A549 (cell line): Measurements from ENCODE around the gene SUB1.

Experiments
- BCL3 ChIP-seq: fragments of >200 bp; sonication (Bioruptor Twin); formaldehyde crosslinking; IDR thresholded peaks from 3 replicates; pipeline ENCODE4 v1.6.1; 2016
- CTCF ChIP-seq: fragments of >200 bp; sonication (Bioruptor Twin); formaldehyde crosslinking; IDR thresholded peaks from 3 replicates; pipeline ENCODE4 v1.5.1; 2016
- EP300 ChIP-seq, 2 experiments: fragments of >200 bp; sonication (Bioruptor Twin); formaldehyde crosslinking; IDR thresholded peaks; 2 replicates in 1 of 2; 3 replicates in 1 of 2; pipeline ENCODE4 v1.6.1; 2016 to 2017
- JUNB ChIP-seq: fragments of >200 bp; sonication (Bioruptor Twin); formaldehyde crosslinking; IDR thresholded peaks from 2 replicates; pipeline ENCODE4 v1.6.1; 2016
- PHF8 ChIP-seq: fragments of 200-600 bp; sonication (generic); IDR thresholded peaks from 2 replicates; pipeline ENCODE4 v1.6.1; 2016; ENCODE audit warnings: low read depth, mild to moderate bottlenecking, antibody characterized with exemption, moderate library complexity, borderline replicate concordance
- POLR2A ChIP-seq: IDR thresholded peaks from 2 replicates; pipeline ENCODE4 v1.6.1; 2012; ENCODE audit warnings: mild to moderate bottlenecking, low read length
- RAD21 ChIP-seq, 2 experiments: fragments of >200 bp in 1 of 2; sonication (Bioruptor Twin) in 1 of 2; formaldehyde crosslinking in 1 of 2; IDR thresholded peaks in 1 of 2; conservative IDR thresholded peaks in 1 of 2; 2 replicates in 1 of 2; 3 replicates in 1 of 2; pipeline ENCODE4 v1.6.1; 2012 to 2018; ENCODE audit warnings: inconsistent platforms in 1 of 2
- RFX5 ChIP-seq: fragments of 450-650 bp; IDR thresholded peaks from 2 replicates; pipeline ENCODE4 v1.7.1; 2014; ENCODE audit warnings: antibody characterized with exemption, mild to moderate bottlenecking, moderate library complexity
- RNF2 ChIP-seq: fragments of 200-600 bp; sonication (generic); IDR thresholded peaks from 2 replicates; pipeline ENCODE4 v1.6.1; 2016; ENCODE audit warnings: low read depth, mild to moderate bottlenecking, antibody characterized with exemption, moderate library complexity, borderline replicate concordance
- TFCP2L1 ChIP-seq: fragments of 250-450 bp; sonication (Bioruptor Pico); IDR thresholded peaks from 2 replicates; pipeline ENCODE4 v1.5.0; 2021; ENCODE audit warnings: mild to moderate bottlenecking
- ZC3H11A ChIP-seq: fragments of 450-650 bp; IDR thresholded peaks from 2 replicates; pipeline ENCODE4 v1.6.1; 2014; ENCODE audit warnings: antibody characterized with exemption, mild to moderate bottlenecking

- TF ChIP-seq RAD21 (conservative IDR thresholded peaks at IDR 0.05 in 1 of 2, IDR thresholded peaks at IDR 0.05 in 1 of 2) (no peak), POLR2A (no peak), EP300 (IDR thresholded peaks at IDR 0.05) (no peak), RNF2 (no peak), CTCF (no peak), JUNB (no peak), ZC3H11A (no peak), RFX5 (no peak), PHF8 (no peak), BCL3 (no peak), TFCP2L1 (CRISPR knock-in tag) (no peak)
Observed at GRCh38 chr5:32625547-32625946, 40.2 kb downstream of the SUB1 start.
